ENCODE measurements around the gene HIVEP1.

The HIVEP1 gene

GRCh38 chr6:12012038-12012557 is at the start of gene HIVEP1:
Gene HIVEP1 (plus strand): TSS chr6:12012312. CDS start chr6:12015629, 3,317 bp downstream.
- TF ChIP-seq, protein P1, sequence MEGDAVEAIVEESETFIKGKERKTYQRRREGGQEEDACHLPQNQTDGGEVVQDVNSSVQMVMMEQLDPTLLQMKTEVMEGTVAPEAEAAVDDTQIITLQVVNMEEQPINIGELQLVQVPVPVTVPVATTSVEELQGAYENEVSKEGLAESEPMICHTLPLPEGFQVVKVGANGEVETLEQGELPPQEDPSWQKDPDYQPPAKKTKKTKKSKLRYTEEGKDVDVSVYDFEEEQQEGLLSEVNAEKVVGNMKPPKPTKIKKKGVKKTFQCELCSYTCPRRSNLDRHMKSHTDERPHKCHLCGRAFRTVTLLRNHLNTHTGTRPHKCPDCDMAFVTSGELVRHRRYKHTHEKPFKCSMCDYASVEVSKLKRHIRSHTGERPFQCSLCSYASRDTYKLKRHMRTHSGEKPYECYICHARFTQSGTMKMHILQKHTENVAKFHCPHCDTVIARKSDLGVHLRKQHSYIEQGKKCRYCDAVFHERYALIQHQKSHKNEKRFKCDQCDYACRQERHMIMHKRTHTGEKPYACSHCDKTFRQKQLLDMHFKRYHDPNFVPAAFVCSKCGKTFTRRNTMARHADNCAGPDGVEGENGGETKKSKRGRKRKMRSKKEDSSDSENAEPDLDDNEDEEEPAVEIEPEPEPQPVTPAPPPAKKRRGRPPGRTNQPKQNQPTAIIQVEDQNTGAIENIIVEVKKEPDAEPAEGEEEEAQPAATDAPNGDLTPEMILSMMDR (conservative IDR thresholded peaks at IDR 0.05), result no peak
- no peak for TF ChIP-seq ZFX (IDR thresholded peaks at IDR 0.05)

GRCh38 chr6:11963756-11964500 is 48.2 kb upstream of the HIVEP1 start:
- TF ChIP-seq, protein P1 (conservative IDR thresholded peaks at IDR 0.05), result no peak
- no peak for TF ChIP-seq ZFX (IDR thresholded peaks at IDR 0.05)
- no peak overlapping the region for H3K27ac ChIP-seq

More at GRCh38 chr6:12012038-12012557, at the start of gene HIVEP1:
- H3K27ac ChIP-seq, result peak within 1 kb of the TSS; percentile 98

DNA sequence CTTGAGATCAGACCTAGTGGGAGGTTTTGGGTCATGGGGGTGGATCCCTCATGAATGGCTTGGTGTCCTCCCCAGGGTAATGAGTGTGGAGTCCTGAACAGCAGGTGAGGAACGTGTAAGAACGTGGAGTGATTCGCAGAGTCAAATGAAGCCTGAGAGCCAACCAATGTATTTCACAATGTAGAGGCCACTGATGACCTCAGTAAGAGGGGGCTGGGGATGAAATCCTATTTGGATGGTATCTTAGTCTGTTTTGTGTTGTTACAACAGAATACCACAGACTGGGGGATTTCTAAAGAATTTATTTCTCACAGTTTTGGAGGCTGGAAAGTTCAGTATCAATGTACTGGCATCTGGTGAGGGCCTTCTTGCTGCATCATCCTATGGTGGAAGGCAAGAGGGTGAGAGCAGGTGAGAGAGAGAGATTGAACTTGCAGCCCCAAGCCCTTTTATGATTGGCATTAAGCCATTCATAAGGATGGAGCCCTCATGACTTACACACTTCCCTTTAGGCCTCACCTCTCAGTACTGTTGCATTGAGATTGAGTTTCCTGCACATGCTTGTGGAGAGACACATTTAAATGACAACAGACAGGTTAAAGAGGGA is 47.3 kb upstream of the HIVEP1 start:
- no peak for TF ChIP-seq ZFX (IDR thresholded peaks at IDR 0.05)
- TF ChIP-seq, protein P1 (conservative IDR thresholded peaks at IDR 0.05), result no peak
- H3K27ac ChIP-seq, result no peak overlapping the region

DNA sequence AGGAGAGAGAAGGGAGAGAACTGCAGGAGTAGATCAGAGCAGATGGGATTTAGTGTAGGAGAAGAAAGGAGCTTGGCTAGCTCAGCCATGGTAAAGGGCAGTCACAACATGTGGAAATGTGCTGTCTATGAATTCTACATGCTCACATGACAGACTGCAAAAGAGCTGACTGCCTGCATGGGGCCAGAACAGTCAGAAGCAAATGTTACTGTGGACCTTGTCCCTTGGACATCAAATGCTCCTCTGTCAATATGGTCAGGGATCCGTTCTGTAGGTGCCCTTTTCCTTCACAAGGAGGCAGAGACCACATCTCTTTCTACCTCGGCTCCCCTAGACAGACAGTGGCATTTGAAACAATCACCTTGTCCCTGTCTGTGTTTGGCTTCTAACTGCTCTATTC is 46.6 kb upstream of the HIVEP1 start:
- TF ChIP-seq, protein P1 (conservative IDR thresholded peaks at IDR 0.05), result no peak
- no peak for TF ChIP-seq ZFX (IDR thresholded peaks at IDR 0.05)
- H3K27ac ChIP-seq, result no peak overlapping the region

DNA sequence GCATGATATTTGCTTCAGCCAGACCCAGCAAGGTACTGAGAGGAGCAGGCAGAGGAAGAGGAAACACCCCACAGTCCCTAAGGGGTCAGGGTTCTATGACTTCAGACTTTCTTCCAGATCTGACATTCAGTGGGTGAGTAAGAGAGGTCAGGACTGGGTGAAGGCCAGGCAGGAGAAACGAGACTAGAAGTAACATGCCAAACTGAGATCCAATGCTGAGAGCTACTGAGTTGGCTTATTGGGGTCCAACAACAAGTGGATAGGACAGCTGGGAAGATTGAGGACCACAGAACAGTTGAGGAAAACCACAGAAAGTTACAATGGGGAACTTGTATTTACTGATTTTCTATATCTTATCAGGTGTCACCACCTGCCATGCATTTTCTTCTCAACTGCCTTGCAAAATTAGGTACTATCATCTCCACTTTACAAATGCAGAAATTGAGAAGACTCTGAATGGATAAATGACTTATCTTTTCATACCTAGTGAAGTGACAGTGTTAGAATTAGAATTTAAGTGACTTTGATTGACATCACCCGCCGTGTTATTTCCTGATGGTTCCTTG is 43.8 kb upstream of the HIVEP1 start:
- no peak for TF ChIP-seq ZFX (IDR thresholded peaks at IDR 0.05)
- TF ChIP-seq, protein P1 (conservative IDR thresholded peaks at IDR 0.05), result no peak
- H3K27ac ChIP-seq, result no peak overlapping the region

DNA sequence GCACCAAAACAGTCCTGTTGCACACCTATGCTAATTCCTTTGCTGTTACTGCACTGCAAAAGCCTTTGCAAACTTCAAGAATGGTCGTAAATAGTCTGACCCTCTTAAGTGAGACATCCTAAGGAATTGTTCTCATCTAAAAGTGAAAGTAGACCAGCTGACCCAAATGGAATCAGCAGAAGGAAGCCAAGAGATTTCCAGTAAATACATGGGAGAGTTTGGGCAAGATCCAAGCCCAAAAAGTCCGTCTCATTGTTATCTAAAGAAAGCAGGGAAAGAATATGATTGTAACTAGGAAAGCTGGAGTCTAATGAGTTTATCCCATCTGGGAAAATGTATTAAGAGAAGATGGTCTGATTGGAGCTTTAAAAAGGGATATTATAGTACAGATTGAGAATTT is 43.0 kb upstream of the HIVEP1 start:
- no peak overlapping the region for H3K27ac ChIP-seq
- TF ChIP-seq, protein P1 (conservative IDR thresholded peaks at IDR 0.05), result no peak
- no peak for TF ChIP-seq ZFX (IDR thresholded peaks at IDR 0.05)

GRCh38 chr6:11970114-11970513 is 42.0 kb upstream of the HIVEP1 start:
- TF ChIP-seq ZFX (IDR thresholded peaks at IDR 0.05), result no peak
- TF ChIP-seq, protein P1 (conservative IDR thresholded peaks at IDR 0.05), result no peak
- H3K27ac ChIP-seq, result no peak overlapping the region
